PC-3 (cell line): ENCODE data around the gene CAMK1D. TPM values are rescaled to one million over a fixed set of nuclear protein-coding genes. Genes with fewer than 3 reads are reported as not detected.

Experiments
- ATAC-seq: fragments of 200-7000 bp; cut with Tn5 transposase; 2 replicates; pipeline ENCODE4 v1.9.1; 2020; ENCODE audit warnings: mild to moderate bottlenecking, moderate library complexity
- BruUV-seq: library from RNA; stranded (reverse); fragments of 400-500 nt; replicated peaks from 2 replicates; lab custom pipeline; 2021; lab: Mats Ljungman, UMichigan
- CTCF ChIA-PET: fragments of 300-600 bp; sonication (Branson Sonifier 250); formaldehyde crosslinking; loops from one replicate; lab custom pipeline; 2022; ENCODE audit warnings: antibody characterized with exemption; lab: Charles Lee
- POLR2A ChIA-PET: fragments of 300-600 bp; sonication (Branson Sonifier 250); formaldehyde crosslinking; loops from one replicate; lab custom pipeline; 2022; ENCODE audit warnings: antibody characterized with exemption; ENCODE audit not compliant: unreplicated experiment; lab: Charles Lee
- DNase-seq: peaks from one replicate; pipeline ENCODE4 v3.0.0-alpha.2; 2015
- H2AFZ ChIP-seq: fragments of 300-600 bp; sonication (generic); 2 replicates; pipeline ENCODE4 v1.6.0; 2016; ENCODE audit warnings: antibody characterized with exemption, low read length
- H3F3A ChIP-seq: fragments of 300-600 bp; sonication (generic); one replicate; pipeline ENCODE4 v1.6.0; 2017; ENCODE audit warnings: antibody characterized with exemption, low read length, control low read depth, mild to moderate bottlenecking; ENCODE audit not compliant: unreplicated experiment
- H3K27ac ChIP-seq: fragments of 300-600 bp; sonication (generic); 2 replicates; pipeline ENCODE4 v1.5.1; 2016; ENCODE audit warnings: mild to moderate bottlenecking, low read length
- H3K27me3 ChIP-seq: fragments of 300-600 bp; sonication (generic); 2 replicates; pipeline ENCODE4 v1.6.1; 2016; ENCODE audit warnings: low read length, mixed read lengths
- H3K36me3 ChIP-seq: fragments of 300-600 bp; sonication (generic); 2 replicates; pipeline ENCODE4 v1.6.1; 2016; ENCODE audit warnings: low read depth, mixed run types, low read length, mixed read lengths
- H3K4me1 ChIP-seq: fragments of 300-600 bp; sonication (generic); 2 replicates; pipeline ENCODE4 v1.5.1; 2016; ENCODE audit warnings: low read length; ENCODE audit not compliant: insufficient read depth
- H3K4me2 ChIP-seq: fragments of 300-600 bp; sonication (generic); 2 replicates; pipeline ENCODE4 v1.6.0; 2016; ENCODE audit warnings: low read length
- H3K4me3 ChIP-seq: fragments of 300-600 bp; sonication (generic); 2 replicates; pipeline ENCODE4 v1.5.1; 2016; ENCODE audit warnings: mild to moderate bottlenecking, low read length, mixed read lengths
- H3K79me2 ChIP-seq: fragments of 300-600 bp; sonication (generic); 2 replicates; pipeline ENCODE4 v1.6.1; 2017; ENCODE audit warnings: low read length, mixed read lengths
- H3K9ac ChIP-seq: fragments of 300-600 bp; sonication (generic); 2 replicates; pipeline ENCODE4 v1.6.0; 2016; ENCODE audit warnings: mild to moderate bottlenecking, low read length
- H3K9me2 ChIP-seq: fragments of 300-600 bp; sonication (generic); replicated peaks from 2 replicates; pipeline ENCODE4 v1.6.1; 2016; ENCODE audit warnings: mixed run types, low read length, mixed read lengths
- H3K9me3 ChIP-seq: fragments of 300-600 bp; sonication (generic); 2 replicates; pipeline ENCODE4 v1.6.1; 2016; ENCODE audit warnings: low read length, mixed read lengths
- H4K20me1 ChIP-seq: fragments of 300-600 bp; sonication (generic); 2 replicates; pipeline ENCODE4 v1.6.1; 2016; ENCODE audit warnings: low read length, mixed read lengths
- CTCF ChIP-seq: fragments of 300-600 bp; sonication (generic); conservative IDR thresholded peaks from 2 replicates; pipeline ENCODE4 v1.5.1; 2017; ENCODE audit warnings: antibody characterized with exemption, low read depth, mild to moderate bottlenecking, low read length
- EZH2 ChIP-seq: fragments of 300-600 bp; sonication (generic); IDR thresholded peaks from one replicate; pipeline ENCODE4 v1.6.1; 2017; ENCODE audit warnings: antibody characterized with exemption, mild to moderate bottlenecking, low read length; ENCODE audit not compliant: unreplicated experiment
- EZH2phosphoT487 ChIP-seq: fragments of 300-600 bp; sonication (generic); IDR thresholded peaks from 2 replicates; pipeline ENCODE4 v1.6.1; 2018; ENCODE audit warnings: mild to moderate bottlenecking, antibody characterized with exemption, low read length, borderline replicate concordance
- intact Hi-C: fragments of 100-400 bp; cut with micrococcal nuclease; formaldehyde crosslinking; loops from 2 replicates; pipeline ENCODE4 v1.9.0; 2023
- total RNA-seq: library from RNA; depleted of rRNA; stranded (reverse); fragments of >200 nt; gene quantifications from 2 replicates; pipeline ENCODE4 v1.2.3, GENCODE V29; 2014

CAMK1D gene
- total RNA-seq, 1 experiment from 2014 or later = 1.3 TPM

- peaks cover 12% of the 10 kb centered on the region for H3K4me1 ChIP-seq
- no peaks in the 10 kb centered on the region for H3K9me3 ChIP-seq
- TF ChIP-seq EZH2phosphoT487 (no peak), CTCF (no peak), EZH2 (no peak)
- no peak overlapping the region for H3K4me3 ChIP-seq
- no peaks in the 10 kb centered on the region for H3K36me3 ChIP-seq
- intact Hi-C loops = no loop called here
- ChIA-PET POLR2A (no interaction called here), CTCF (no interaction called here)
- no peaks in the 10 kb centered on the region for H4K20me1 ChIP-seq
- no peaks in the 10 kb centered on the region for H3F3A ChIP-seq
- H3K79me2 ChIP-seq = no peaks in the 10 kb centered on the region
- H3K9me2 ChIP-seq = no peaks in the 10 kb centered on the region
- BruUV-seq = no TSS peak
- ATAC-seq = no peak
- H3K27me3 ChIP-seq = no peaks in the 10 kb centered on the region
- H3K9ac ChIP-seq = no peak overlapping the region
- H2AFZ ChIP-seq = no peak overlapping the region
- no peak overlapping the region for H3K27ac ChIP-seq
- no peak for DNase-seq
- no peak overlapping the region for H3K4me2 ChIP-seq
These were observed 493.0 kb downstream of the CAMK1D start for GRCh38 chr10:12842310-12842709.

- BruUV-seq = no TSS peak
- Histone ChIP-seq H3K27me3 (no peaks in the 10 kb centered on the region), H3K4me2 (no peak overlapping the region), H4K20me1 (no peaks in the 10 kb centered on the region), H3K4me3 (no peak overlapping the region), H3K36me3 (no peaks in the 10 kb centered on the region), H3K79me2 (no peaks in the 10 kb centered on the region), H3F3A (no peaks in the 10 kb centered on the region), H2AFZ (no peak overlapping the region), H3K9me2 (no peaks in the 10 kb centered on the region), H3K27ac (no peak overlapping the region), H3K9ac (no peak overlapping the region), H3K9me3 (no peaks in the 10 kb centered on the region), H3K4me1 (peaks cover 12% of the 10 kb centered on the region)
- ChIA-PET CTCF (no interaction called here), POLR2A (no interaction called here)
- ATAC-seq (no peak), DNase-seq (no peak)
- intact Hi-C loops = no loop called here
- TF ChIP-seq EZH2 (no peak), EZH2phosphoT487 (no peak), CTCF (no peak)
These were observed 494.1 kb downstream of the CAMK1D start for GRCh38 chr10:12843296-12843945.

- ChIA-PET CTCF (no interaction called here), POLR2A (no interaction called here)
- Histone ChIP-seq H3K27me3 (no peaks in the 10 kb centered on the region), H2AFZ (peak overlapping the region; percentile 81), H3K4me3 (peak overlapping the region; percentile 54; the same call in 1 of the 2 replicates), H3K36me3 (no peaks in the 10 kb centered on the region), H3F3A (no peaks in the 10 kb centered on the region), H3K27ac (peak overlapping the region; percentile 49), H3K4me1 (peaks cover 12% of the 10 kb centered on the region), H3K9ac (no peak overlapping the region), H4K20me1 (no peaks in the 10 kb centered on the region), H3K79me2 (no peaks in the 10 kb centered on the region), H3K4me2 (peak overlapping the region; percentile 84), H3K9me3 (no peaks in the 10 kb centered on the region), H3K9me2 (no peaks in the 10 kb centered on the region)
- DNase-seq (peak; percentile 71), ATAC-seq (peak; percentile 94)
- no peak for TF ChIP-seq CTCF
- TF ChIP-seq EZH2 = no peak
- TF ChIP-seq EZH2phosphoT487 = no peak
- no TSS peak for BruUV-seq
- intact Hi-C loops = no loop called here
These were observed 495.6 kb downstream of the CAMK1D start for GRCh38 chr10:12844811-12845483.
